GM21390 (cell line): ENCODE measurements around the gene TXNDC9.
A peak's percentile ranks its signal among the peaks of the same experiment; 100 is the strongest.
"Not testable (repeated sequence)": the region's sequence is repeated elsewhere in the genome, so short reads cannot be mapped to it uniquely, and the experiment has no call there.

Source experiments
- ATAC-seq: cut with Tn5 transposase; IDR thresholded peaks from one replicate; pipeline ENCODE4 v1.9.1; 2021; ENCODE audit not compliant: unreplicated experiment

Gene TXNDC9

DNA sequence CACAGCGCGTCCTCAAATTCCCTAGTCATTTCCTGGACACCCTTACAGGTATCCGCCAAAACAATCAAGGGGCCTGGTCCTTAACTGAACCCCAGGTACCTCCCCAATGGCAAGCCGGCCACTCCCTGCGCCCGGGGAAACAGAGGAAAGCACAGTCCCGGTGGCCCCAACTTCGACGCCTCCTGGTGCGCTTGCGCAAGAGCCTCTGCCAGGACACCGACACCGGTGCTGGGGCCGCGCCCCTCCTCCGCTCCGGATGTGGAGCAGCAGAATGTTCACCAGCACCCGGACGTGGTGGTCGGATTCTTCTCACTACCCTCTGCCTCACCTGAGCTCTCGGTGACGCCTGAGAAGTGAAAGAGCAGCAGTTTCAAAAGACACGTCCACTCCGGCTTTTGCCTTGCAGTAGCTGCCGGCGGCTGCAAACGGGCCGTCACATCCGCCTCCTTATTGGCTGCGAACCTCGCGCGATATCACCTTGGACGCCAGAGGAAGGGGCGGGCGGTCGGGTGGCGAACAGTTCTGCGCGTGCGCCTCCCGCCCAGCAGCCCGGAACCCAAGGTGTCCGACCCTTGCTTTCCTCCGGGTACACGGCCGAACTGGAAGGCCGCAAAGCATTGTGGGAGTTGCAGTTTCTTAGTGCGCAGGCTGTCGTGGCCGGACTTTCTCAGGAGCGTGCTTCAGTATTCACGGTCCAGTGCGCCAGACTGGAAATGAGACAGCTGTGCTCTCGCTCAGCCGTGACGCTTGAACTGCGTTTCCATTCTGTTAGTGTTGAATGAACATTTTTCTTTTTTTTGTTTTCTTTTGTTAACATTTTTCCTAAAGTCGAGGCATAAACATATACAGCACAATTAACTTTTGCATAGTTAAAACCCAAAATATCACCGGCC is at the start of gene TXNDC9:
Gene TXNDC9, minus strand, starts transcription at position 423 of the 893 bp plus-strand sequence. CDS start 3,123 bp downstream, outside the sequence.
- peak; percentile 64 for ATAC-seq

- no peak for ATAC-seq
These were observed 46.0 kb upstream of the TXNDC9 start for GRCh38 chr2:99382143-99382542.

DNA sequence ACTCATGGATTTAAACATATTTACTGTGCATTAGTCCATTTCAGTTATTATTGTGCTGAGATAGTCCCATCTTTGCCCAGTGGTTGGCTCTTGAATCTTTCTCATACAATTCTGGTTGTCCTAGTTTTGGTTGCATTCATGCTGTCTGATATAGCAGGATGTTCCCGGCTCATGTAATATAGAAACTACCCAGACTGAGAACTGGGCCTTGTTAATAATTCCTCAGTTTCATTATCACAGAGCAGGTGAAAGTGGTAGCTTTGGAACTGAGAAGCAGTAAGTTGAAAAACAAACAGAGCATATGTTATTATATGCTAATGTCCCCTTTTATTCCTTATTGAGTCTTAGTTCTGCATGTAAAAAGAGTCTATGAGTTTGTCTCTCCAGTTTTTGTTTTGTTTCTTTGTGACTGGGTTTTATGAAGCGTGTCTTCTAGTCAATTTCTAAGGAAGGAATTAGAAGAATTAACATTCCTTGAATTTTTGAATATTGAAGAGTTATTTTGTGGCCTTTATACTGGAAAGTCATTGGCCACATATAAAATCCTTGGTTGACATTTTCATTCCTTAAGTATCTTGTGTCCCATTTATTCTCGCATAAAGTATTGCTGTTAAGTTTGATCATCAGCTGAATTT is 44.4 kb upstream of the TXNDC9 start:
- ATAC-seq = peak; percentile 58

- no peak for ATAC-seq
These were observed 41.7 kb upstream of the TXNDC9 start for GRCh38 chr2:99377879-99378278.

GRCh38 chr2:99376254-99376864 is 40.2 kb upstream of the TXNDC9 start:
- no peak for ATAC-seq

- no peak for ATAC-seq
These were observed 38.6 kb upstream of the TXNDC9 start for GRCh38 chr2:99374747-99375146.

GRCh38 chr2:99373144-99373543 is 37.0 kb upstream of the TXNDC9 start:
- no peak for ATAC-seq

DNA sequence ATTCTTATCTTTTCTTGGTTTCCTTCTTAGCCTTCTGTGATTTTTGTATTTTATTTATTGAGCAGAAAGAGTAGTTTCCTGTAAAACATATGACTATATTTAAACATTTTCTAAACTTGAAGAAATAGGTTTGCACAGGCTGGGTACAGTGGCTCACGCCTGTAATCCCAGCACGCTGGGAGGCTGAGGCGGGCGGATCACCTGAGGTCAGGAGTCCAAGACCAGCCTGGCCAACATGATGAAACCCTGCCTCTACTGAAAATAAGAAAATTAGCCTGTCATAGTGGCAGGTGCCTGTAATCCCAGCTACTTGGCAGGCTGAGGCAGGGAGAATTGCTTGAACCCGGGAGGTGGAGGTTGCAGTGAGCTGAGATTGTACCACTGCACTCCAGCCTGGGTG is 32.7 kb upstream of the TXNDC9 start:
- not testable (repeated sequence) for ATAC-seq

GRCh38 chr2:99365661-99366060 is 29.5 kb upstream of the TXNDC9 start:
- ATAC-seq = no peak

- peak; percentile 61 for ATAC-seq
These were observed 20.7 kb upstream of the TXNDC9 start for GRCh38 chr2:99356853-99357252.

DNA sequence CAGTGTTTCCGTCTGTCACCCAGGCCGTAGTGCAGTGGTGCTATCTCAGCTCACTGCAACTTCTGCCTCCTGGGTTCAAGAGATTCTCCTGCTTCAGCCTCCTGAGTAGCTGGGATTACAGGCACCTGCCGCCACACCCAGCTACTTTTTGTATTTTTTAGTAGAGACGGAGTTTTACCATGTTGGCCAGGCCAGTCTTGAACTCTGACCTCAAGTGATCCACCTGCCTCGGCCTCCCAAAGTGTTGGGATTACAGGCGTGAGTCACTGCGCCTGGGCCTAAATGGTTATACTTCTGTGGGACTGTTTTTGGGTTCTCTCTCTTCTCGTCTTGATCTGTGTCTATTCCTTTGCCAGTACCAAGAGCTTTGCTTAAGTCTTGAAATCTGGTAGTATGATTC is 18.7 kb upstream of the TXNDC9 start:
- not testable (repeated sequence) for ATAC-seq

DNA sequence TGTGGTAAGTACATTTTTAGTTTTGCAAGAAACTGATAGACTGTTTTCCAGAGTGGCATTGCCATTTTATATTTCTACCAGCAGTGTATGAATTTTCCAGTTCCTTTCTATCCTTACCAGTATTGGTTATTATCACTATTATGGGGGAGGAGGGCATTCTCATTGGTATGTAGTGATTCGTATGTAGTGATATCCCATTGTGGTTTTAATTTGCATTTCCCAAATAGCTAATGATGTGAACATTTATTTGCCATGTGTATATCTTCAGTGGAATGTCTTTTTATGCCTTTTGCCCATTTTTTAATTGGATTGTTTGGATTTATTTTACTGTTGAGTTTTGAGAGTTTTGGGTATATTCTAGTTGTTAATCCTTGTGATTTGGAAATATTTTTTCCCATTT is 17.9 kb upstream of the TXNDC9 start:
- no peak for ATAC-seq

- no peak for ATAC-seq
These were observed 14.1 kb upstream of the TXNDC9 start for GRCh38 chr2:99350194-99350593.

- ATAC-seq = no peak
These were observed 12.0 kb upstream of the TXNDC9 start for GRCh38 chr2:99348173-99348572.

- no peak for ATAC-seq
These were observed 10.1 kb upstream of the TXNDC9 start for GRCh38 chr2:99346218-99346617.

- not testable (repeated sequence) for ATAC-seq
These were observed 9.3 kb upstream of the TXNDC9 start for GRCh38 chr2:99345446-99345845.

DNA sequence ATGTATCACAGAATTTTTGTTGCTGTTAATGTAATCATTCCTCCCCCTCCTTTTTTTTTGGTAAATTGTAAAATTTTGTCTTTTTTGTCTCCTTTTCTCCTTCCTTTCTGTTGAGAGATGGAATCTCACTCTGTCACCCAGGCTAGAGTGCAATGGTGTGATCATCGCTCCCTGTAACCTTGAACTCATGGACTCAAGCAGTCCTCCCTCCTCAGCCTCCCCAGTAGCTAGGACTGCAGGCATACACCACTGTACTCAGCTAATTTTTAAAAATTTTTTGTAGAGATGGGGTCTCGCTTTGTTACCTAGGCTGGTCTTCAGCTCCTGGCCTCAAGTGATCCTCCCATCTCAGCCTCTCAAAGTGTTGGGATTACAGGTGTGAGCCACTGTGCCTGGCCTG is 6.4 kb upstream of the TXNDC9 start:
- ATAC-seq = no peak

DNA sequence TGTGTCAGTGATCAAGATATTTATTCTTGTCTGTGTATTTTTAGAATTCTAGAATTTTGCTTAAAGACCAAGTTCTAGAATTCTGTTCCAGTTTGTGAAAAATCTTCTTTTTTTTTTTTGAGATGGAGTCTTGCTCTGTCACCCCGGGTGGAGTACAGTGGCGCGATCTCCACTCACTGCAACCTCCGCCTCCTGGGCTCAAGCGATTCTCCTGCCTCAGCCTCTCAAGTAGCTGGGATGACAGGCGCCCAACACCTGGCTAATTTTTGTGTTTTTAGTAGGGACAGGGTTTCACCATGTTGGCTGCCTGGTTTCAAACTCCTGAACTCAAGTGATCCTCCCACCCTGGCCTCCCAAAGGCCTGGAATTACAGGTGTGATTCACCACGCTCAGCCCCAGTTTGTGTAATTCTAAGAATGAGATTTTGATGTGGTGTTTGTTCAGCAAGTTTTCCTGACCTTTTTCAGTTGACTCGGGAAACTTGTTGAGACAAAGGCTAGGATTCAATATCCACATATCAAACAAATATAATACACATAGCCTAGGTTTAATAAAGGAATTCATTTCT is 4.6 kb upstream of the TXNDC9 start:
- no peak for ATAC-seq

DNA sequence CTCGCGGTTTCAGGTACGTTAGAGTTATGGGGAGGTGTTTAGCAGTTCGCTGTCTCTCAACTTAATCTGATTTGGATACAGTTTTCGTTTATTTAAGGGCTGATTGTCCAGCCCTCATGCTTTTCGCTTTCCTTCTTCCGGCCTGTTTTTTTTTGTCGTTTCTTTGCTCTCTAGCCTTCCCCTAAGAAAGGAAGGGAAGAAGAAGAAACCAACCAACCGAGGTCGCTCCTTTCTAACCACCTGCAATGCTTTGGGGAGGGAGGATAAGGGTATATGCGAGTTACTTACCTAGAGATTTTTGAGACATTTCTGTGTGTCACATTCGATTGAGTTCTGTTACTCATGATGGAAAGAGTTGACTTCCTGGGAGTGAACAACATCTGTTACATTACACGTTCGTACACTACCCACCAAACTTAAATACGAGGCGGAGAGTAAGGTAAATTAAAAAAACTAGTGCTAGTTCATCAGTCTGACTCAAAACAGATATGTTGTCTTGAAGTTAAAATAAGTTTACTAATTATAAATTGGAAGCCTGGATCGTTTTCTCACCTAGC is 2.0 kb upstream of the TXNDC9 start:
- ATAC-seq = no peak

- ATAC-seq = peak; percentile 68
These were observed 1.2 kb upstream of the TXNDC9 start, which contains the start of gene EIF5B for GRCh38 chr2:99337113-99338028. TSS of gene EIF5B (plus strand) at chr2:99337389. CDS start at chr2:99337555, 166 bp downstream.
